Measurements from ENCODE around the gene SCRT2.
"Not testable (repeated sequence)": the region's sequence is repeated elsewhere in the genome, so short reads cannot be mapped to it uniquely, and the experiment has no call there.

Gene SCRT2

GRCh38 chr20:653110-653589, 22.5 kb downstream of the SCRT2 start, which contains the start of gene SRXN1:
SRXN1 (minus strand) TSS chr20:653200; CDS start chr20:653185, 15 bp downstream.
- peak; percentile 71 to 81 for DNase-seq (ENCODE audit: low read depth in 1 of 2, low spot score in 1 of 2)

GRCh38 chr20:652615-653109, 22.9 kb downstream of the SCRT2 start:
- no peak for DNase-seq (ENCODE audit: low read depth in 1 of 2, low spot score in 1 of 2)

- no peak for DNase-seq (ENCODE audit: low read depth in 1 of 2, low spot score in 1 of 2)
Measured at GRCh38 chr20:651713-652614, 23.6 kb downstream of the SCRT2 start.

- DNase-seq (ENCODE audit: low read depth in 1 of 2, low spot score in 1 of 2) = no peak
Measured at GRCh38 chr20:650954-651353, 24.6 kb downstream of the SCRT2 start.

- no peak for DNase-seq (ENCODE audit: low read depth in 1 of 2, low spot score in 1 of 2)
Measured at GRCh38 chr20:650281-650680, 25.3 kb downstream of the SCRT2 start.

- DNase-seq (ENCODE audit: low read depth in 1 of 2, low spot score in 1 of 2) = no peak
Measured at GRCh38 chr20:647479-648019, 28.1 kb downstream of the SCRT2 start.

GRCh38 chr20:646868-647233, 28.8 kb downstream of the SCRT2 start:
- DNase-seq (ENCODE audit: low read depth in 1 of 2, low spot score in 1 of 2) = no peak

- no peak for DNase-seq (ENCODE audit: low read depth in 1 of 2, low spot score in 1 of 2)
Measured at GRCh38 chr20:646107-646867, 29.3 kb downstream of the SCRT2 start.

GRCh38 chr20:645318-646106, 30.1 kb downstream of the SCRT2 start:
- DNase-seq (ENCODE audit: low read depth in 1 of 2, low spot score in 1 of 2) = peak; percentile 42 to 52

- no peak for DNase-seq (ENCODE audit: low read depth in 1 of 2, low spot score in 1 of 2)
Measured at GRCh38 chr20:644692-645317, 30.8 kb downstream of the SCRT2 start.

GRCh38 chr20:642398-643174, 33.0 kb downstream of the SCRT2 start:
- DNase-seq (ENCODE audit: low read depth in 1 of 2, low spot score in 1 of 2) = no peak

GRCh38 chr20:642013-642397, 33.6 kb downstream of the SCRT2 start:
- DNase-seq (ENCODE audit: low read depth in 1 of 2, low spot score in 1 of 2) = not testable (repeated sequence)

- DNase-seq (ENCODE audit: low read depth in 1 of 2, low spot score in 1 of 2) = no peak
Measured at GRCh38 chr20:641516-641875, 34.1 kb downstream of the SCRT2 start.

- DNase-seq (ENCODE audit: low read depth in 1 of 2, low spot score in 1 of 2) = no peak
Measured at GRCh38 chr20:640674-641515, 34.7 kb downstream of the SCRT2 start.

GRCh38 chr20:638579-638978, 37.0 kb downstream of the SCRT2 start:
- no peak for DNase-seq (ENCODE audit: low read depth in 1 of 2, low spot score in 1 of 2)

- no peak for DNase-seq (ENCODE audit: low read depth in 1 of 2, low spot score in 1 of 2)
Measured at GRCh38 chr20:637559-637958, 38.0 kb downstream of the SCRT2 start.

GRCh38 chr20:635893-636338, 39.7 kb downstream of the SCRT2 start:
- DNase-seq (ENCODE audit: low read depth in 1 of 2, low spot score in 1 of 2) = no peak

- DNase-seq (ENCODE audit: low read depth in 1 of 2, low spot score in 1 of 2) = no peak
Measured at GRCh38 chr20:635028-635892, 40.3 kb downstream of the SCRT2 start.
